PFSK-1 (cell line): ENCODE data around the gene ACOT9.

Experiments
- FOXP2 ChIP-seq: optimal IDR thresholded peaks from 2 replicates; pipeline ENCODE3; 2011; ENCODE audit warnings: borderline replicate concordance, control low read depth, inconsistent platforms; ENCODE audit not compliant: insufficient read depth; ENCODE audit errors: extremely low read length, extremely low read depth
- POLR2AphosphoS5 ChIP-seq: IDR thresholded peaks from 2 replicates; pipeline ENCODE4 v1.6.1; 2012; ENCODE audit warnings: low read depth, mild to moderate bottlenecking, control low read depth, low read length, moderate library complexity
- REST ChIP-seq, 2 experiments: IDR thresholded peaks; 2 replicates each; pipeline versions ENCODE4 v1.6.1 to v1.8.0; 2011 to 2012; ENCODE audit warnings: low read depth in 2 of 2, low read length in 2 of 2, control low read depth in 1 of 2, inconsistent platforms in 1 of 2, mild to moderate bottlenecking in 1 of 2, moderate library complexity in 1 of 2; ENCODE audit not compliant: insufficient read depth in 1 of 2
- SIN3A ChIP-seq: IDR thresholded peaks from 2 replicates; pipeline ENCODE4 v1.6.1; 2012; ENCODE audit warnings: mild to moderate bottlenecking, low read length, moderate library complexity, borderline replicate concordance; ENCODE audit not compliant: insufficient read depth
- TAF1 ChIP-seq: IDR thresholded peaks from 2 replicates; pipeline ENCODE4 v1.6.1; 2012; ENCODE audit warnings: low read length, control low read depth, borderline replicate concordance; ENCODE audit not compliant: insufficient read depth

The ACOT9 gene

GRCh38 chrX:23745786-23746185 lies 2.7 kb upstream of the ACOT9 start:
- TF ChIP-seq FOXP2 = no peak

- TF ChIP-seq REST (IDR thresholded peaks at IDR 0.05; ENCODE audit: insufficient read depth in 1 of 2, low read depth in 2 of 2, low read length in 2 of 2) = no peak
- no peak for TF ChIP-seq FOXP2
- TF ChIP-seq POLR2AphosphoS5 = no peak
- no peak for TF ChIP-seq SIN3A
- TF ChIP-seq TAF1 = no peak
These were observed 841 bp downstream of the ACOT9 start for GRCh38 chrX:23742174-23742696.

GRCh38 chrX:23737413-23737812 lies 5.7 kb downstream of the ACOT9 start:
- TF ChIP-seq FOXP2 (no peak), REST (IDR thresholded peaks at IDR 0.05; ENCODE audit: insufficient read depth in 1 of 2, low read depth in 2 of 2, low read length in 2 of 2) (no peak), SIN3A (no peak), TAF1 (no peak), POLR2AphosphoS5 (no peak)

GRCh38 chrX:23736030-23736429 lies 7.0 kb downstream of the ACOT9 start:
- TF ChIP-seq REST (IDR thresholded peaks at IDR 0.05; ENCODE audit: insufficient read depth in 1 of 2, low read depth in 2 of 2, low read length in 2 of 2) = no peak
- no peak for TF ChIP-seq SIN3A
- no peak for TF ChIP-seq FOXP2
- no peak for TF ChIP-seq TAF1
- TF ChIP-seq POLR2AphosphoS5 = no peak

GRCh38 chrX:23732704-23733103 lies 10.4 kb downstream of the ACOT9 start:
- TF ChIP-seq TAF1 (no peak), FOXP2 (no peak), REST (IDR thresholded peaks at IDR 0.05; ENCODE audit: insufficient read depth in 1 of 2, low read depth in 2 of 2, low read length in 2 of 2) (no peak), SIN3A (no peak), POLR2AphosphoS5 (no peak)

GRCh38 chrX:23731951-23732350 lies 11.1 kb downstream of the ACOT9 start:
- TF ChIP-seq REST (IDR thresholded peaks at IDR 0.05; ENCODE audit: insufficient read depth in 1 of 2, low read depth in 2 of 2, low read length in 2 of 2) (no peak), POLR2AphosphoS5 (no peak), SIN3A (no peak), FOXP2 (no peak), TAF1 (no peak)
